ENCODE data around the gene F12.

DNA sequence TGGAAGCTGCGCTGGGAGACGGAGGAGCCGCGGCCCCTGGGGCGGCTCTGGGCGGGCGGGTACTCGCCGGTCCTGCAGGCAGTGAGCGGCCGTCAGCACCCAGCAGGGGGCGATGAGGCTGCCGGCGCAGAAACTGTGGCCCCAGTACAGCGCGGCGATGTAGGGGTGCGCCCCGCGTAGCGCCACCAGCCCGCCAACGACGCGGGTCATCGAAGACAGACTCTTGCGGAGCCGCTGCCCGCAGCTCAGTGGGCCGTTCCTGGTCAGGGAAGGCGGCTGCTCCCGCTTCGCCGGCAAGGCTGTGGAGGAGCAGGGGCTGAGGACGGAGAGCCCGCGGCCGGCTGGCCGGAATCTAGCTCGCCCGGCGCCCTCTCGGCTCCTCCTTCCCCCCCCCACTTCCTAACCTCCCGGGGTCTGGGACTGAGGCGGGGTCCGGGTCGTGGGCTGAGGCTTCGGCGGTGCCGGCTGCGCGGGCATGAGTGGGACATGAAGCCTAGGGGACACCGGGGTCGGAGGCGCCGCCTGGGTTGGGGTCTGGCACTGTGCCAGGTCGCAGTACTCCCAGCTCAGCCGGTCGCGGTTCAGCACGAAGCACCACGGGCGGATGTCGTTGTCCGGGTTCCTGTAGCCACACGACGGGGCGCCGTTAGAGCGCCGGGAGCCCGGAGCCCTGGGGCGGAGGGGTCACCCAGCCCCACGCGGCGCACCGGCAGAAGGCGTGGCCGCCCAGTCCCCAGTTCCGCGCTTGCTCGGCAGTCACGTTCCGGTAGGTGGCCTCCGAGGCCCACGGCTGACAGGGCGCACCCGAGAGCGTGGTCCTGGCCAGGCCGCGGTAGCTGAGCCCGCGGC, 5.3 kb downstream of the F12 start:
- TF ChIP-seq, protein P1, sequence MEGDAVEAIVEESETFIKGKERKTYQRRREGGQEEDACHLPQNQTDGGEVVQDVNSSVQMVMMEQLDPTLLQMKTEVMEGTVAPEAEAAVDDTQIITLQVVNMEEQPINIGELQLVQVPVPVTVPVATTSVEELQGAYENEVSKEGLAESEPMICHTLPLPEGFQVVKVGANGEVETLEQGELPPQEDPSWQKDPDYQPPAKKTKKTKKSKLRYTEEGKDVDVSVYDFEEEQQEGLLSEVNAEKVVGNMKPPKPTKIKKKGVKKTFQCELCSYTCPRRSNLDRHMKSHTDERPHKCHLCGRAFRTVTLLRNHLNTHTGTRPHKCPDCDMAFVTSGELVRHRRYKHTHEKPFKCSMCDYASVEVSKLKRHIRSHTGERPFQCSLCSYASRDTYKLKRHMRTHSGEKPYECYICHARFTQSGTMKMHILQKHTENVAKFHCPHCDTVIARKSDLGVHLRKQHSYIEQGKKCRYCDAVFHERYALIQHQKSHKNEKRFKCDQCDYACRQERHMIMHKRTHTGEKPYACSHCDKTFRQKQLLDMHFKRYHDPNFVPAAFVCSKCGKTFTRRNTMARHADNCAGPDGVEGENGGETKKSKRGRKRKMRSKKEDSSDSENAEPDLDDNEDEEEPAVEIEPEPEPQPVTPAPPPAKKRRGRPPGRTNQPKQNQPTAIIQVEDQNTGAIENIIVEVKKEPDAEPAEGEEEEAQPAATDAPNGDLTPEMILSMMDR (IDR thresholded peaks at IDR 0.05; ENCODE audit: low read length) = peak; percentile 73
- TF ChIP-seq EZH2 (IDR thresholded peaks at IDR 0.05; ENCODE audit: borderline replicate concordance, low read length) = no peak

All from OCI-LY1 (cell line).